ENCODE results near the gene FRMD1.
A peak's percentile ranks its signal among the peaks of the same experiment; 100 is the strongest.

Gene FRMD1

DNA sequence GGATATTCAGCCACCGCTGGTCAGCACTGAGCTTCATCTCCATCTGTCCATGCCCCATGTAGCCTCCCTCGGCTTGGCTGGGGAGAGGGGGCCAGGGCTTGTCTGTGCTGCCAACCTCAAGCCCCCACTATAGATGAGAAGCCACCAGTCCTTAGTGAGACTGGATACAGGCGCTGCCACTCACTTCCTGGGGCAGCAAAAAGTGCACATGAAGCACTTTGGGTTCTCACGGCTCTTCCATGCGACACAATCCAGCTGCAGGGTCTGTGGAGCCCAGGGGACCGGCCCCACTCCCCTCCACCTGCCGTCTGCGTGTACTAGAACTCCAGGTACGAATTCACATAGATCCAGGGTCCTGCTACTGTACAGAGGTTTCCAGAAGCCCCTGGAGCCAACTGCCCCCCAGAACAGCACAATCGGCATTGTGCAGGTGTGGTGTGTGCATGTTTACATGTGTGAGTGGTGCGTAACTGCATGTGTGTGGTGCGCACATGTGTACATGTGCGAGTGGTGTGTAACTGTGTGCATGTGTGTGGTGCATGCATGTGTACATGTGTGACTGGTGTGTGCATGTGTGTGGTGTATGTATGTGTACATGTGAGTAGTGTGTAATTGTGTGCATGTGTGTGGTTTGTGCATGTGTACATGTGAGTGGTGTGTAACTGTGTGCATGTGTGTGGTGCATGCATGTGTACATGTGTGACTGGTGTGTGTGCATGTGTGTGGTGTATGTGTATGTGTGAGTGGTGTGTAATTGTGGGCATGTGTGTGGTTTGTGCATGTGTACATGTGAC lies 4.9 kb downstream of the FRMD1 start:
- H3K9me3 ChIP-seq (ENCODE audit: control insufficient read depth, insufficient read depth, low read depth, low read length): no peaks in the 10 kb centered on the region
- ChIA-PET CTCF (no interaction called here), POLR2A (no interaction called here)
- no peak overlapping the region for H3K4me3 ChIP-seq (ENCODE audit: low read depth, low read length)
- H3K27ac ChIP-seq (ENCODE audit: extremely low read depth, low read depth, low read length): no peak overlapping the region
- no peaks in the 10 kb centered on the region for H3K36me3 ChIP-seq (ENCODE audit: control insufficient read depth in 2 of 2, insufficient read depth in 1 of 2, low read length in 2 of 2)
- no peaks in the 10 kb centered on the region for H3K4me1 ChIP-seq (ENCODE audit: control insufficient read depth, insufficient read depth, low read length)
- TF ChIP-seq, protein P1, sequence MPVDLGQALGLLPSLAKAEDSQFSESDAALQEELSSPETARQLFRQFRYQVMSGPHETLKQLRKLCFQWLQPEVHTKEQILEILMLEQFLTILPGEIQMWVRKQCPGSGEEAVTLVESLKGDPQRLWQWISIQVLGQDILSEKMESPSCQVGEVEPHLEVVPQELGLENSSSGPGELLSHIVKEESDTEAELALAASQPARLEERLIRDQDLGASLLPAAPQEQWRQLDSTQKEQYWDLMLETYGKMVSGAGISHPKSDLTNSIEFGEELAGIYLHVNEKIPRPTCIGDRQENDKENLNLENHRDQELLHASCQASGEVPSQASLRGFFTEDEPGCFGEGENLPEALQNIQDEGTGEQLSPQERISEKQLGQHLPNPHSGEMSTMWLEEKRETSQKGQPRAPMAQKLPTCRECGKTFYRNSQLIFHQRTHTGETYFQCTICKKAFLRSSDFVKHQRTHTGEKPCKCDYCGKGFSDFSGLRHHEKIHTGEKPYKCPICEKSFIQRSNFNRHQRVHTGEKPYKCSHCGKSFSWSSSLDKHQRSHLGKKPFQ (tag by site-specific recombination; IDR thresholded peaks at IDR 0.05): peak; percentile 91
- no peak for TF ChIP-seq ZNF670 (tag by site-specific recombination; IDR thresholded peaks at IDR 0.05; ENCODE audit: low read depth)
- no peak for TF ChIP-seq REPIN1 (tag by site-specific recombination; IDR thresholded peaks at IDR 0.05; ENCODE audit: low read depth)
- TF ChIP-seq, protein P2, sequence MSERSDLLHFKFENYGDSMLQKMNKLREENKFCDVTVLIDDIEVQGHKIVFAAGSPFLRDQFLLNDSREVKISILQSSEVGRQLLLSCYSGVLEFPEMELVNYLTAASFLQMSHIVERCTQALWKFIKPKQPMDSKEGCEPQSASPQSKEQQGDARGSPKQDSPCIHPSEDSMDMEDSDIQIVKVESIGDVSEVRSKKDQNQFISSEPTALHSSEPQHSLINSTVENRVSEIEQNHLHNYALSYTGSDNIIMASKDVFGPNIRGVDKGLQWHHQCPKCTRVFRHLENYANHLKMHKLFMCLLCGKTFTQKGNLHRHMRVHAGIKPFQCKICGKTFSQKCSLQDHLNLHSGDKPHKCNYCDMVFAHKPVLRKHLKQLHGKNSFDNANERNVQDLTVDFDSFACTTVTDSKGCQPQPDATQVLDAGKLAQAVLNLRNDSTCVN (tag by site-specific recombination; optimal IDR thresholded peaks at IDR 0.05): peak; percentile 11

DNA sequence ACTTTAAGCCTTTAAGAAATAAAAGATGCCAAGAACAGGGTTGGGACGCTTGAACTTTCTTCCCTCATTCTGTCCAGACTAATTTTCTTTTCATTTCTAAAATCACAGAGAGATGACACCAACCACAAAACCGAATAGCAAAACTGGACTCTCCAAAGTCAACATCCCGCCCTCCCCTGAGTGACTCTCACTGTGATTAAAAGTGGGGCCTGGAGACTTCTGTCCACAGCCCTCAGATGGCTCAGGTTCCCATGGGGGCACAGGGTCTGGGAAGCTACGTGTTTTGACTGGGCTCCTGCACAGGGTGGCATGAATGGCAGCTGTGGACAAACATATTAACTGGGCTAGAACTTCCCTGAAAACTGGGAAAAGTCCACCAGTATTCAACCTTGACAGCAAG lies 6.3 kb downstream of the FRMD1 start:
- H3K4me1 ChIP-seq (ENCODE audit: control insufficient read depth, insufficient read depth, low read length): no peaks in the 10 kb centered on the region
- CTCF ChIA-PET: no interaction called here
- no peak overlapping the region for H3K4me3 ChIP-seq (ENCODE audit: low read depth, low read length)
- no peak overlapping the region for H3K27ac ChIP-seq (ENCODE audit: extremely low read depth, low read depth, low read length)
- H3K9me3 ChIP-seq (ENCODE audit: control insufficient read depth, insufficient read depth, low read depth, low read length): no peaks in the 10 kb centered on the region
- TF ChIP-seq ZNF248 (tag by site-specific recombination; IDR thresholded peaks at IDR 0.05) (no peak), ZNF558 (tag by site-specific recombination; IDR thresholded peaks at IDR 0.05) (no peak), ZNF155 (tag by site-specific recombination; IDR thresholded peaks at IDR 0.05) (no peak), ZNF341 (tag by site-specific recombination; IDR thresholded peaks at IDR 0.05; ENCODE audit: low read depth) (no peak), TCF7L2 (IDR thresholded peaks at IDR 0.05; ENCODE audit: borderline replicate concordance, low read depth, low read length) (no peak)
- TF ChIP-seq, protein P3, sequence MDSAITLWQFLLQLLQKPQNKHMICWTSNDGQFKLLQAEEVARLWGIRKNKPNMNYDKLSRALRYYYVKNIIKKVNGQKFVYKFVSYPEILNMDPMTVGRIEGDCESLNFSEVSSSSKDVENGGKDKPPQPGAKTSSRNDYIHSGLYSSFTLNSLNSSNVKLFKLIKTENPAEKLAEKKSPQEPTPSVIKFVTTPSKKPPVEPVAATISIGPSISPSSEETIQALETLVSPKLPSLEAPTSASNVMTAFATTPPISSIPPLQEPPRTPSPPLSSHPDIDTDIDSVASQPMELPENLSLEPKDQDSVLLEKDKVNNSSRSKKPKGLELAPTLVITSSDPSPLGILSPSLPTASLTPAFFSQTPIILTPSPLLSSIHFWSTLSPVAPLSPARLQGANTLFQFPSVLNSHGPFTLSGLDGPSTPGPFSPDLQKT (IDR thresholded peaks at IDR 0.05; ENCODE audit: borderline replicate concordance, low read depth, low read length): no peak
- TF ChIP-seq, protein P4, sequence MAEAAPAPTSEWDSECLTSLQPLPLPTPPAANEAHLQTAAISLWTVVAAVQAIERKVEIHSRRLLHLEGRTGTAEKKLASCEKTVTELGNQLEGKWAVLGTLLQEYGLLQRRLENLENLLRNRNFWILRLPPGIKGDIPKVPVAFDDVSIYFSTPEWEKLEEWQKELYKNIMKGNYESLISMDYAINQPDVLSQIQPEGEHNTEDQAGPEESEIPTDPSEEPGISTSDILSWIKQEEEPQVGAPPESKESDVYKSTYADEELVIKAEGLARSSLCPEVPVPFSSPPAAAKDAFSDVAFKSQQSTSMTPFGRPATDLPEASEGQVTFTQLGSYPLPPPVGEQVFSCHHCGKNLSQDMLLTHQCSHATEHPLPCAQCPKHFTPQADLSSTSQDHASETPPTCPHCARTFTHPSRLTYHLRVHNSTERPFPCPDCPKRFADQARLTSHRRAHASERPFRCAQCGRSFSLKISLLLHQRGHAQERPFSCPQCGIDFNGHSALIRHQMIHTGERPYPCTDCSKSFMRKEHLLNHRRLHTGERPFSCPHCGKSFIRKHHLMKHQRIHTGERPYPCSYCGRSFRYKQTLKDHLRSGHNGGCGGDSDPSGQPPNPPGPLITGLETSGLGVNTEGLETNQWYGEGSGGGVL (tag by site-specific recombination; IDR thresholded peaks at IDR 0.05): no peak
- POLR2A ChIA-PET: no interaction called here
- no peaks in the 10 kb centered on the region for H3K36me3 ChIP-seq (ENCODE audit: control insufficient read depth in 2 of 2, insufficient read depth in 1 of 2, low read length in 2 of 2)

DNA sequence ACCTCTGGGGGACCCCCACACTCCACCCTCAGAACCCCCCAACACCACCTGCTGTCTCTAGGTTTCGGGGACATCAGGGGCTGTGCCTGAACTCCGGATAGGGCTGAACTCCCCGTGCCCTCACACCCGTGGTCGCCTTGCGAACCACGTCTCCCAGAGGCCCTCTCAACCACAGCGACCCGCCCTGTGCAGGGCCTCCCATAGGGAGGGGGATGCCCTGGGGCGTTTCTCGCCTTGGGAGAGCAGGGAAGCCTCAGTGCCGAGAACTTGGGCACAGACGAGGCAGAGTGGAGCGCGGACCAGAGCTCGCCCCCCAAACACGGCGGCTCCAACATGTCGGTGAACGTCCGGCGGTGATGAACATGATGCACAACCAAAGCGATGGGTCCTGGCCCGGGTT lies 6.8 kb downstream of the FRMD1 start:
- TF ChIP-seq, protein P4 (tag by site-specific recombination; IDR thresholded peaks at IDR 0.05): no peak
- TF ChIP-seq ZNF211 (tag by site-specific recombination; IDR thresholded peaks at IDR 0.05; ENCODE audit: low read depth): no peak
- TF ChIP-seq GLI2 (tag by site-specific recombination; IDR thresholded peaks at IDR 0.05; ENCODE audit: borderline replicate concordance, low read depth): no peak
- TF ChIP-seq WT1 (tag by site-specific recombination; IDR thresholded peaks at IDR 0.05): no peak
- TF ChIP-seq OSR2 (tag by site-specific recombination; IDR thresholded peaks at IDR 0.05): no peak
- TF ChIP-seq, protein P5, sequence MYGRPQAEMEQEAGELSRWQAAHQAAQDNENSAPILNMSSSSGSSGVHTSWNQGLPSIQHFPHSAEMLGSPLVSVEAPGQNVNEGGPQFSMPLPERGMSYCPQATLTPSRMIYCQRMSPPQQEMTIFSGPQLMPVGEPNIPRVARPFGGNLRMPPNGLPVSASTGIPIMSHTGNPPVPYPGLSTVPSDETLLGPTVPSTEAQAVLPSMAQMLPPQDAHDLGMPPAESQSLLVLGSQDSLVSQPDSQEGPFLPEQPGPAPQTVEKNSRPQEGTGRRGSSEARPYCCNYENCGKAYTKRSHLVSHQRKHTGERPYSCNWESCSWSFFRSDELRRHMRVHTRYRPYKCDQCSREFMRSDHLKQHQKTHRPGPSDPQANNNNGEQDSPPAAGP (tag by site-specific recombination; IDR thresholded peaks at IDR 0.05): 0 out of 2 replicates have a peak, but pooled peaks have one; percentile 54
- CTCF ChIA-PET: interaction anchor here (1.0 kb wide), 1 partner anchor 19 kb away, joined by 5 read pairs; no protein-coding TSS in a partner anchor
- POLR2A ChIA-PET: no interaction called here

More for the DNA sequence above, 6.8 kb downstream of the FRMD1 start:
- H3K4me3 ChIP-seq (ENCODE audit: low read depth, low read length): no peak overlapping the region
- H3K27ac ChIP-seq (ENCODE audit: extremely low read depth, low read depth, low read length): no peak overlapping the region
- H3K4me1 ChIP-seq (ENCODE audit: control insufficient read depth, insufficient read depth, low read length): no peaks in the 10 kb centered on the region
- H3K36me3 ChIP-seq (ENCODE audit: control insufficient read depth in 2 of 2, insufficient read depth in 1 of 2, low read length in 2 of 2): no peaks in the 10 kb centered on the region
- no peaks in the 10 kb centered on the region for H3K9me3 ChIP-seq (ENCODE audit: control insufficient read depth, insufficient read depth, low read depth, low read length)
